NOMO-1 treated with dmso at 0.1 percent for 144 hours (cell line): ENCODE results near the gene INKA1.
A peak's percentile ranks its signal among the peaks of the same experiment; 100 is the strongest.
"Not testable (repeated sequence)": the region's sequence is repeated elsewhere in the genome, so short reads cannot be mapped to it uniquely, and the experiment has no call there.

Experiments
- DNase-seq: peaks from one replicate; lab custom pipeline; 2025; ENCODE audit not compliant: unreplicated experiment; lab: John Stamatoyannopoulos, UW

The INKA1 gene

DNA sequence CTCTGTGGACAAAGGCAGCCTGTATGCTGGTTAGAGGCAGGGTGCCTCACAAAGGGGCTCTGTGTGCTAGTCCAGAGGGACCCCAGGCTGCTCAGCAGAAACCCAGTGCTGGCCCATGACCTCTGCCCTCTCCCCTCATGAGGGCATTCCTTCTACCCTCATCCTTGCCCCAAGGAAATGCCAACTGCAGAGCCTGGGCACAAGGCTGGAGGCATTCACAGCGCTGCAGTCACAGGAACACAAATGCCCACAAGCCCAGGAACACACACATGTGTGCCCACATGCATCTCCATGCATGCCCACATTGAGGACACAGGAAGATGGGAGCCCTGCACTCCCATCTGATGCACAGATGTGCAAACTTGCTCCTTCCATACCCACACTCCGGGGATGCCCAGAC is 3.8 kb downstream of the INKA1 start:
- no peak for DNase-seq

- no peak for DNase-seq
Observed at GRCh38 chr3:49807431-49808114, 4.5 kb downstream of the INKA1 start.

DNA sequence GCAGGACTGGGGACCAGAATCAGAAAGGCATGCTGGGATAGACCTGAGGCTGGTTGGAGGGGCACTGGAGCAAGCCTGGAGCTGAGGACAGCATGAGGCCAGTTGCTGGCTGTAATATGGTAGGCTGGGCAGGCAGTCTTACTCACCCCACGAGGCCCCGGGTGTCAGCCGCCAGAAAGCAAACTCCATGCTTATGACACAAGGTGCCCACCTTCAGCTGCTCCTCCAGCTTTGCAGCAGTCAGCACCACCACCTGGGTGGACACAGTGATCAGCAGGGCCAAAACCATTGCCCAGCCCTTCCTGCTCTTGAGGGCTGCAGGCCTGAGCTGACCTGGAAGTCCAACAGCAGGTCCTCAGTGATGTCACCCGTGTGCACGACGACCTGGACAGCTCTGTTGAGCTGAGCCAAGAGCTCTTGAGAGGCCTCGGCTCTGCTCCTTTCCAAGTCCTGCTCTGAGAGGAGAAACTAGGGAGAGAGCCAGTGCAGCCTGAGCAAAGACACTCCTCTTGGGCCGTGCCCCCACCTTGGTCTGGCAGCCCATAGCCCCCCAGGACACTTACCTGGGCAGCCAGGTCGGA is 9.9 kb downstream of the INKA1 start:
- no peak for DNase-seq

DNA sequence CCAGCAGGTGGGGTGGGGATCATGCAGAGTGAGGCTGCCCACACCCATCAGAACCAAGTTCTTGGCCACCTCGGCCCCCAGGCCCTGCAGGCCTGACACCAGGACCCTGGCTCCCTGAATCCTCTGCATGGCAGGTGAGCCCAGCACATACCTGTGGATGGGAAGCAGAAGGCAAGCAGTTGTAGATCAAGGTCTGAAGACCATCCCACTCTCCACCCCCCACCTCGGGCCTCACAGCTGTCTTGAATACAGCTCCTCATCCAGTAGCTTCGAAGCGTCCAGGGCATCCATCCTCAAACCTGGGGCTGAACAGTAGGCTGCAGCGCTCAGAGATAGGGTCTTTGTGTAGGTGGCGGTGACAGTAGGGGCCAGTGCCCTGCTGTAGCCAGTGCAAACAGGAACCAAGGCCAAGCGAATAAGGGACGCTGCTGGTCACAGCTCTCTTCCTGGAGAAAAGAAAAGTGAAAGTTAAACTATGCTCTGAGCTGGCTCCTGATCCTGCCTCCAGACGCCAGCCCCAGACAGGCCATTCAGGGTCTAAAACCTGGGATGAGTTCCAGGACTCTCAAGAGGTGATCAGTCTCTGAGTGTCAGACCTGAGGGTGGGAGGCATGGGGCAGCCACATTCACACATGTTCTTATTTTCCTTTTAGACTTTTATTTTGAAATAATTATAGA is 10.6 kb downstream of the INKA1 start, which contains the start of gene UBA7:
UBA7 (minus strand) TSS at position 457 of the 678 bp plus-strand sequence; CDS start at position 291, 166 bp downstream.
- DNase-seq: peak; percentile 58

GRCh38 chr3:49823131-49823530 is 20.1 kb downstream of the INKA1 start:
- DNase-seq: not testable (repeated sequence)

- no peak for DNase-seq
Observed at GRCh38 chr3:49826016-49826415, 23.0 kb downstream of the INKA1 start.

GRCh38 chr3:49831341-49831740 is 28.3 kb downstream of the INKA1 start:
- DNase-seq: no peak

DNA sequence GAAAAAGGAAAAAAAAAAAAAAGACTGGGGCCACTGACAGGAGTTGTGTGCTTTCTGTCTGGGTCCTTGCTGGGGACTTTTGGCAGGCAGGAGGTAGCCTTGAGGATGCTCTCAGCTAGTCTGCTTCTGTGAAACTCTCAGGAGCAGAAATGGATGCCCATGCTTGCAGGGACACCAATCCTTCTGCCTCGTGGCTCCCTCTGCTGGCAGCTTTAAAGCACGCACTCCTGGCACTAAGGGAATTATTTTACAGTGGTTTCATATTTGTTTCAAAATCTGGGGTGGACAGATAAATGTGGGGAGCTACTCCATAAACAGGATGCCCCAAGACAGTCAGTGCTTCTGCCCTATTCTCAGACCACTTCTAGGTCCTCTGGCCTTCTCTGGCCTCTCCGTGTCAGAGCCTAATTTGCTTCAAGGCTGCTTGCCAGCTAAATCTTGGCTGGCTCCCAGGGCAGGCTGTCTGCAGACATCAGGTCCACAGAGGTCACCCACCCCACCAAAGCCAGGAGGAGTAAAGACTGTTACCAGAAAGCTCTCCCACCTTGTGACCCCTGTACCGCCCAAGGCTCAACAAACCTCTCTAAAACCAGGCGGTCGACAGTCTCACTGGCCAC is 36.2 kb downstream of the INKA1 start:
- DNase-seq: peak; percentile 61

- no peak for DNase-seq
Observed at GRCh38 chr3:49840388-49840787, 37.3 kb downstream of the INKA1 start.

DNA sequence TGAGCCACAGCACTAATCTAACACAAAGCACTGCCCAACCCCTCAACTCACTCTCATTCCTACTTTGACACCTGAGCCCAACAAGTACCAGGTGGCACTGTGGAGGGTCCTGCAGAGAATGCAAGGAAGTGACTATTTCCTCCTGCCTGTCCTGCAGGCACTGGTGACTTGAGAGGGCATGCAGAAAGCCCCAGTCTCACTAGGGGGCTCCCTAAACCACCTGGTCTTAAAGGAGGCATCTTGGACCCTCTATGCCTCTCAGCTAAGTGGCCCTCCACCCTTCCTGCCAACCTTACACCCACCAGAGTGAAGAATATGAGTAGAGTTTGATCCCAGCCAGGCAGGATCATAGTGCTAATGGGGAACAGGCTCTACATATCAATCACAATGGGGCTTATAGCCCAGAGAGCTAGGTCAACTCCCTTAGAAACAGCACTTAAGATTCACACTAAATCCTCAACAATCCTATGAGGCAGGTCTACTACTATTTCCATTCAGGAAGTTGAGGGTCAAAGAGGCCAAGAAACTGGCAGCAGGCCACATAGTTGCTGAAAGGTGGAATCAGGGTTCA is 38.1 kb downstream of the INKA1 start:
- no peak for DNase-seq

DNA sequence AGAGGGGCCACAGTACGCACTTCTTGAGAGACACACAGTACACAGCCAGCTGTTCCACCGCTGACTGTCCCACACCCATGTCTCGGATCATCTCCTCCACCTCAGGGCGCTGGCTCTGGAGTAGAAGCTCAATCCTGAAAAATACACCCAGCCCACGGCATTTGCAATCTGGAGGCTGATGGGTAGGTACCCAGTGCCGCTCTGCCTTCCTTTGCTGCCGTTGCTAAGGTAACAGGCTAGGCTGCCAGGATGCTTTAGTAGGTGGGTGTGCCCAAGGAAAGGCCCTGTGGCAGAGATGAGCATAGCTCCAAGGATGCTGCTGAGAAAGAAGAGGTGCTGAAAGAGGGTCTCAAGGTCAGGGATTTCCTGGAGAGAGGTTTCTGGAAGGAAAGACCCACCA is 38.7 kb downstream of the INKA1 start:
- DNase-seq: no peak

- DNase-seq: no peak
Observed at GRCh38 chr3:49842843-49843517, 39.9 kb downstream of the INKA1 start.

GRCh38 chr3:49844464-49845183 is 41.6 kb downstream of the INKA1 start:
- DNase-seq: no peak

DNA sequence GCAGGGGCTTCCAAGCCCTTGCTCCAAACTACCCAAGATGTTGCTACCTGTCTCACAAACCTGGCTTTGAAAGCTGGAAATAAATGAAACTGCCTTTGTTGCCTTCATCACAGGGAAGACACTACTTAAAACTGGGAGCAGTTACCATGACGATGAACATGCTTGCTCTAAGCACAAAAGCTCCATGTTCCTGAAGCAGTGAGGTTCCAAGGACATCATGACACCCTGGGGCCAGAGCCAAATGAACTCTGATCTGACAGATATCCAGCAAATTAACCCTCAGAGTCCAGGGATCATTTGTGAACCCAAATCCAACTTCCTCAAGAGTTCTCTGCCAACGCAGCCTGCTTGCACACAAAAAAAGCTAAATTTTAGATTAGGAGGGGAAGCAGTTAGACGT is 42.6 kb downstream of the INKA1 start:
- DNase-seq: no peak
